ENCODE measurements around the gene ACTR2.

DNA sequence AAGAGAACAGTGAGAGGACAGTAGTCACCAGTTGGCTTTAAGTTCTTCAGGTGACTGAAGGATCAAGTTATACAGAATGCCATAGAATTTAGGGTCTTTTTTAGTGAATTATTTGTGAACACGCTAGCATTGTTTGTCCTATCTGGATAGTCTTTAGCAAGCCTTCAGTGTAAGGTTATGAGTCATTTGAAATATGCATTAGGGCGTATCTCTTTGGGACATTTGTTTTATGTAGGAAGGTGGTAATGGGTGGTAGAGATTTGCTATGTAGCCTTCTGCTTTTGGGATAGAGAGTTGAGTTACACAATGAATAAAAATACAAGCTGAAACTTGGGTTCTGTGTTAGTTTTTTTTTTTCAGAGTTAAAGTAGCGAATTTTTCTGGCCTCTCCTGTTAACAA lies 13.0 kb downstream of the ACTR2 start:
- TF ChIP-seq POLR2A (IDR thresholded peaks at IDR 0.05; ENCODE audit: low read depth, low read length) (no peak), TAF1 (IDR thresholded peaks at IDR 0.05; ENCODE audit: borderline replicate concordance, low read depth, low read length) (no peak), POLR2AphosphoS5 (IDR thresholded peaks at IDR 0.05; ENCODE audit: low read depth, low read length) (no peak)
